ENCODE data around the gene ANP32A. TPM values are rescaled to one million over a fixed set of nuclear protein-coding genes. Genes with fewer than 3 reads are reported as not detected.

Gene ANP32A
- total RNA-seq, 1 experiment from 2014 or later = 130 TPM

GRCh38 chr15:68821190-68821840 lies 620 bp upstream of the ANP32A start:
- DNase-seq (ENCODE audit: extremely low read depth, low read depth) = no peak

GRCh38 chr15:68819495-68820294 lies 1.0 kb downstream of the ANP32A start:
- no peak for DNase-seq (ENCODE audit: extremely low read depth, low read depth)

GRCh38 chr15:68818769-68819494 lies 1.8 kb downstream of the ANP32A start:
- DNase-seq (ENCODE audit: extremely low read depth, low read depth) = no peak

- DNase-seq (ENCODE audit: extremely low read depth, low read depth) = no peak
These were observed 2.5 kb downstream of the ANP32A start for GRCh38 chr15:68818066-68818768.

- DNase-seq (ENCODE audit: extremely low read depth, low read depth) = no peak
These were observed 3.2 kb downstream of the ANP32A start for GRCh38 chr15:68817304-68818065.

- no peak for DNase-seq (ENCODE audit: extremely low read depth, low read depth)
These were observed 3.8 kb downstream of the ANP32A start for GRCh38 chr15:68816795-68817303.

- DNase-seq (ENCODE audit: extremely low read depth, low read depth) = no peak
These were observed 4.5 kb downstream of the ANP32A start for GRCh38 chr15:68816158-68816557.

GRCh38 chr15:68815598-68815997 lies 5.1 kb downstream of the ANP32A start:
- DNase-seq (ENCODE audit: extremely low read depth, low read depth) = no peak

- no peak for DNase-seq (ENCODE audit: extremely low read depth, low read depth)
These were observed 6.1 kb downstream of the ANP32A start for GRCh38 chr15:68814596-68814995.

GRCh38 chr15:68812597-68813431 lies 7.9 kb downstream of the ANP32A start:
- no peak for DNase-seq (ENCODE audit: extremely low read depth, low read depth)

GRCh38 chr15:68812069-68812468 lies 8.6 kb downstream of the ANP32A start:
- DNase-seq (ENCODE audit: extremely low read depth, low read depth) = no peak

- no peak for DNase-seq (ENCODE audit: extremely low read depth, low read depth)
These were observed 11.2 kb downstream of the ANP32A start for GRCh38 chr15:68809517-68809916.

GRCh38 chr15:68808770-68809169 lies 11.9 kb downstream of the ANP32A start:
- DNase-seq (ENCODE audit: extremely low read depth, low read depth) = no peak

GRCh38 chr15:68808091-68808490 lies 12.6 kb downstream of the ANP32A start:
- DNase-seq (ENCODE audit: extremely low read depth, low read depth) = no peak

- DNase-seq (ENCODE audit: extremely low read depth, low read depth) = no peak
These were observed 13.4 kb downstream of the ANP32A start for GRCh38 chr15:68807249-68807648.

GRCh38 chr15:68806220-68807060 lies 14.3 kb downstream of the ANP32A start:
- DNase-seq (ENCODE audit: extremely low read depth, low read depth) = no peak

- DNase-seq (ENCODE audit: extremely low read depth, low read depth) = no peak
These were observed 18.3 kb downstream of the ANP32A start for GRCh38 chr15:68802373-68802772.

GRCh38 chr15:68801572-68802148 lies 19.0 kb downstream of the ANP32A start:
- DNase-seq (ENCODE audit: extremely low read depth, low read depth) = no peak
